Esophagus (tissue), 2 donors: ENCODE data around the gene NUP93. TPM values are rescaled to one million over a fixed set of nuclear protein-coding genes. Genes with fewer than 3 reads are reported as not detected.

Experiments used
- H3K27ac ChIP-seq, 2 donors: one replicate each; pipeline ENCODE4 v1.5.1; 2013; ENCODE audit warnings: low read depth in 2 of 2, mild to moderate bottlenecking in 2 of 2, inconsistent platforms in 1 of 2, low read length in 1 of 2, moderate library complexity in 1 of 2
- H3K27me3 ChIP-seq, 2 donors: one replicate each; pipeline ENCODE4 v1.6.1; 2013; ENCODE audit warnings: low read length in 2 of 2, control low read depth in 1 of 2, mild to moderate bottlenecking in 1 of 2; ENCODE audit not compliant: insufficient read depth in 2 of 2, control insufficient read depth in 1 of 2
- H3K36me3 ChIP-seq, 2 donors: one replicate each; pipeline ENCODE4 v1.6.1; 2013; ENCODE audit warnings: low read length in 1 of 2; ENCODE audit not compliant: control insufficient read depth in 2 of 2, insufficient read depth in 2 of 2
- H3K4me1 ChIP-seq, 2 donors: one replicate each; pipeline ENCODE4 v1.6.1; 2013; ENCODE audit warnings: low read length in 1 of 2; ENCODE audit not compliant: control insufficient read depth in 2 of 2, insufficient read depth in 2 of 2
- H3K4me3 ChIP-seq, 2 donors: one replicate each; pipeline ENCODE4 v1.5.1; 2013; ENCODE audit warnings: low read length in 2 of 2, mild to moderate bottlenecking in 2 of 2, low read depth in 1 of 2, moderate library complexity in 1 of 2
- H3K9me3 ChIP-seq, 2 donors: one replicate each; pipeline ENCODE4 v1.6.1; 2013; ENCODE audit warnings: mild to moderate bottlenecking in 2 of 2, low read depth in 1 of 2, low read length in 1 of 2, moderate library complexity in 1 of 2; ENCODE audit not compliant: control insufficient read depth in 2 of 2, insufficient read depth in 1 of 2
- WGBS, 2 donors: extraction: QIAGEN DNeasy Blood & Tissue Kit; methylation state at CpG; one replicate each; pipeline ENCODE4 v1.1.7; 2013; 5-methylcytosine and 5-hydroxymethylcytosine counted together
- polyA plus RNA-seq, 2 donors: library from polyadenylated mRNA; stranded (reverse); fragments of 200-250 nt; gene quantifications; one replicate each; pipeline ENCODE4 v1.2.3, GENCODE V29; 2013
- donor health status: healthy with polysubstance abuse.
- donor health status: Bipolar disorder and iron deficiency.

NUP93 gene
- polyA plus RNA-seq, 2 donors, result 36.0 to 38.0 TPM

- Histone ChIP-seq H3K4me1 (no peaks in the 10 kb centered on the region), H3K27me3 (no peaks in the 10 kb centered on the region), H3K36me3 (peaks cover 29 to 31% of the 10 kb centered on the region in 2 donors), H3K4me3 (no peak overlapping the region), H3K27ac (no peak overlapping the region), H3K9me3 (no peaks in the 10 kb centered on the region)
- 82 to 83% methylated on average over 2 of the region's 2 CpGs for WGBS, 2 donors
Measured at GRCh38 chr16:56835320-56835719, 105.4 kb downstream of the NUP93 start.

DNA sequence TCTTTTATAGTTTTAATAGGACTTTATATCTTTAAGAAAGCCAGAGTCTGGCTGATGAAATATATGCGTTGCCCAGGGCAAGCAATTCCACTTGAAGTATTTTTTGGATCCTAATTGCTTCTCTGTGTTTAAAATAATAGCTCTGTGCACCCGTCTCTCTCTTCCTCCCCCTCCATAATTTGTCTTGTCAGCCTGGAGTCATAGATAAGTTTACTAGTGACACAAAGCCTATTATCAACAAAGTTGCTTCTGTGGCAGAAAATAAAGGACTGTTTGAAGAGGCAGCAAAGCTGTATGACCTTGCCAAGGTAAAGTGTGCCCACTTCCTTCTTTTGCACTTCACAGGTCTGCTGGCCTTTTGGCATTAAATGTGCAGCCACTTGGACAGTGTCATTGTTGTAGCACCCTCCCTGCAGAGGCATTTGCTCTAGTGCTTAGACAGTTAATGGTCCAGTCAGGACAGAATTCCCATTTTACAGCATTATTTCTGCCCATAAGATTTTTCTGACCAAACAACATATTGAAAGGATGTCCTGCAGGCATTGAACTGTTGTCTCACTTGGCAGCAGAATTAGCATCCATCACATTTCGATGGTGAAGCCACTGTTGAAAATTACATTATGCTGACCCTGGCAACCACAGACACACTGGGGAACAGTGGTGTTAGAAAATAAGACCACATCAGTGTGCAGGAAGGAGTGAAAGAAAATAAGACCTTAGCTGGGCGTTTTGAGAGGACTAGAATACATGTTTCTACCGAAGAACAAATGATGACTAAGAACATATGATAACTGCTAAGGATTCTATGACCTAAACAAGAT, 106.7 kb downstream of the NUP93 start:
- H3K36me3 ChIP-seq, result peaks cover 29 to 31% of the 10 kb centered on the region in 2 donors
- H3K4me3 ChIP-seq, result no peak overlapping the region
- H3K27ac ChIP-seq, result no peak overlapping the region
- H3K9me3 ChIP-seq, result no peaks in the 10 kb centered on the region
- no peaks in the 10 kb centered on the region for H3K4me1 ChIP-seq
- no peaks in the 10 kb centered on the region for H3K27me3 ChIP-seq
- WGBS, 2 donors, result 70 to 73% methylated on average over 5 of the region's 5 CpGs

- H3K4me1 ChIP-seq, result no peaks in the 10 kb centered on the region
- no peaks in the 10 kb centered on the region for H3K9me3 ChIP-seq
- no peaks in the 10 kb centered on the region for H3K27me3 ChIP-seq
- H3K36me3 ChIP-seq, result peaks cover 21 to 27% of the 10 kb centered on the region in 2 donors
- 86 to 90% methylated on average over 9 of the region's 9 CpGs for WGBS, 2 donors
- H3K27ac ChIP-seq, result no peak overlapping the region
- H3K4me3 ChIP-seq, result no peak overlapping the region
Measured at GRCh38 chr16:56838622-56839337, 108.9 kb downstream of the NUP93 start.

- H3K4me1 ChIP-seq, result no peaks in the 10 kb centered on the region
- H3K36me3 ChIP-seq, result peaks cover 24 to 29% of the 10 kb centered on the region in 2 donors
- no peak overlapping the region for H3K27ac ChIP-seq
- H3K27me3 ChIP-seq, result no peaks in the 10 kb centered on the region
- 90 to 95% methylated on average over 2 of the region's 2 CpGs for WGBS, 2 donors
- no peaks in the 10 kb centered on the region for H3K9me3 ChIP-seq
- H3K4me3 ChIP-seq, result no peak overlapping the region
Measured at GRCh38 chr16:56841233-56841632, 111.3 kb downstream of the NUP93 start.

- Histone ChIP-seq H3K4me1 (no peaks in the 10 kb centered on the region), H3K36me3 (peaks cover 24 to 28% of the 10 kb centered on the region in 2 donors), H3K9me3 (no peaks in the 10 kb centered on the region), H3K27me3 (no peaks in the 10 kb centered on the region), H3K27ac (no peak overlapping the region), H3K4me3 (no peak overlapping the region)
- WGBS, 2 donors, result 96 to 97% methylated on average over 10 of the region's 10 CpGs
Measured at GRCh38 chr16:56841659-56842058, 111.7 kb downstream of the NUP93 start.

DNA sequence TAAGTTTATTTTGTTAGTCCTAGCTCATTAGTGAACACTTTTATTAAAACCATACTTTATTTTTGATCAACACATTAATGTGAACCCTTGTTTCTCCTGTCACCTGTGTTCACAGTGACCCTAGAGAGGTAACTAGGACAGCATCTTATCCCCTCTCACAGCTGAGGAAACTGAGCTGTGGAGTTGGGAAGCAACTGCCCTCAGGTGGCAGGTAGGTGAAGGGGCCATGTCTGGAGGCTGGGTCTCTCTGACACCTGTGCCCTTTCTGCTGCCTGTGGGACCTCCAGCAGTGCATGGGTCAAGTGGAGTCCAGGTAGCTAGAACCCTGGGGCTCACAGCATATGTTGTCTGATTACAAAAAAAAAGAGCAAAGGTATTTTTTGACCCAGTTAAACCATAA, 112.2 kb downstream of the NUP93 start:
- Histone ChIP-seq H3K9me3 (no peaks in the 10 kb centered on the region), H3K36me3 (peaks cover 24 to 26% of the 10 kb centered on the region in 2 donors), H3K27ac (no peak overlapping the region), H3K4me3 (no peak overlapping the region), H3K27me3 (no peaks in the 10 kb centered on the region), H3K4me1 (no peaks in the 10 kb centered on the region)

DNA sequence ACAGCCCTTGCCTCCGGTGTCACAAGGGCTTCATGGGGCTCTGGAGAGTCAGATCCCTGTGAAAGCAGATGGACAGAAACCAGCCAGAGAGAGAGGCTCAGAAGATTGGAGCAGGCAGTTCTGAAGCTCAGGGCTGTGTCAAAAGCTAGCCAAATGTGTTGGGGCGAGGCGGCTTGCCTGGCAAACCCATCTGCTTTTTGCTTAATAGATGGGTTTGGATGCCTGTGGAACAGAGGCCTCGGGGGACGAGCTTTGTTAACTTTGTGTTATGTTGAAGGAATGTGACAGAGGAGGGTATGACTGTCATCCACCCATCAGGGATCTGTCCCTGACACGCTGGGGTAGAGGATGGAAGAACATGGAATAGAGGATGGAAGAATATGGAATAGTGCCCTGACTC, 114.1 kb downstream of the NUP93 start:
- WGBS, 2 donors, result 91% methylated on average over 6 of the region's 6 CpGs
- Histone ChIP-seq H3K36me3 (peaks cover 13 to 21% of the 10 kb centered on the region in 2 donors), H3K4me1 (peaks cover 0 to 2% of the 10 kb centered on the region in 2 donors), H3K4me3 (no peak overlapping the region), H3K27me3 (no peaks in the 10 kb centered on the region), H3K9me3 (no peaks in the 10 kb centered on the region), H3K27ac (no peak overlapping the region)

DNA sequence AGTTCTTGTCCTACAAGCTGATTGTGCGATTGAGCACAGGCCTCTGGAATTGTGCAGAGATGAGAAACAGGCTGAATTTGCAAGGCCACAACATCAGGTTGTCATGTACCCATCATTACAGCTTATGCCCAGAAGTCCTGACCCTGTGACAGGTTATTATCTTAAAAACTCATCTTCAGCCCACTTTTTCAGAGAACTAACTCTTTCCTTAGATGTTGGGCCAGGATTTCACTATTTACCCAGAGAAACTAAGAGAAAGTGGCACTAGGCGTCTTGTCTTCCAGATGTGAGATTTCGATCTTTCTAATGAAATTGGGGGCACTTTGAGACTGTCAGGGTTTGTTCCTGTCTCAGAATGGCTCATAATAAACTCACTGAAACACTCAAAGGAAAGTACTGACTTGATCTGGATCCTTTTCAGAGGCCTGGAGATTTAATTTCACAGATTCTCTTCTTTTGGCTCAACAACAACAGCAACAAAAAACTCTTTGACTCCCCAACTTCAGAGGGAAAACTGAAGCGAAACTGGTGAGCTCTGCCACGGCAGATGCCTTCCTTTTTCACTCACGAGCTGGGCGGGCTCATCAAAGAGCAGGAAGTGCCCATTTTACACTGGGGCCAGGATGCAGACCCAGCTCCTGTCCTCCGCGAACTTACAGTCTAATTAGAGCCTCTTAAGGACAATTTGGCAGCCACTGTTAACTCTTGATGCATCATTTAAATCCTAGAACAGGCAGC, 117.4 kb downstream of the NUP93 start:
- Histone ChIP-seq H3K27me3 (no peaks in the 10 kb centered on the region), H3K27ac (no peak overlapping the region), H3K36me3 (peaks cover 13% of the 10 kb centered on the region in 2 donors), H3K9me3 (no peaks in the 10 kb centered on the region), H3K4me3 (no peak overlapping the region), H3K4me1 (peaks cover 0 to 3% of the 10 kb centered on the region in 2 donors)
- 64 to 65% methylated on average over 9 of the region's 9 CpGs for WGBS, 2 donors

DNA sequence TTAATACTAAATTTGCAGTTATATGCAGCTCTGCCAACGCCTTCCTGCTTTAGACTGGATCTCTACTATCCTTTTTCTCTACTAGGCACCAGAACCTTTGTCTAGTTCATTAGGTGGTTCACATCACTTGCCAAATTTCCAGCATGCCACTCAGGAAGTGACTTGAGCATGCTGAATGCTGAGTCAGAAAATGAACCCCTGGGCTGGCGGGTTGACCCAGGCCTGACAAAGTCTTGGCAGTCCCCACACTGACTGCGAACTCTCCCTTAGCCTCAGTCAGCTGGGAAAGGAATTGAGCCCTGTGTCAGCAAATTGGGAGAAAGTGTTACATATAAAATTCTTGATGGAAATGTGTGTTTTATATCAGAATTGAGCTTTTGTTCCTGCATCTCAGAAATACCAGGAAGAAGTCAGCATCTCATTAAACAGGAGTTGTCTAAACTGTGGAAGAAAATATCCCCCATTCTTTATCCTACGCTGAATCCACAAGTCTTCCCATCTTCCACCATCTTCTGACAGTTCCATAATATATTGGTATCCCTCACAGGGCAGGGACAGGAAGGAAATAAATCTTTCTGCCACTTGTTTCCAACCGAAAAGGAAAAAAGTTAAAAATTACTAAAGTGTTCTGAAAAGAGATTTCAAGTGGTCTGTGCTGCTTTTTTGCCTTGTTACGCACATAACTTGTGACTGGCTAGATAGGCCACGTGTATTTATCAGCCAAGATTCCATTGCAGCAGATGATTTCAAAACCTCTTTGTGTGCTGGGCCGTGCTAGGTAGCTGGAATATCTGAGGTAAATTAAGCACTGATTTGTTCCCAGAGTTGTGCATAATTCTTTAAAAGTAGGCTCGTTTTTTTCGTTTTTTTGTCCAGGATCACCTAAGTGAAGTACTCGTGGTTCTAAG, 118.4 kb downstream of the NUP93 start:
- peaks cover 0 to 3% of the 10 kb centered on the region in 2 donors for H3K4me1 ChIP-seq
- H3K36me3 ChIP-seq, result peaks cover 7 to 8% of the 10 kb centered on the region in 2 donors
- no peak overlapping the region for H3K4me3 ChIP-seq
- no peaks in the 10 kb centered on the region for H3K9me3 ChIP-seq
- H3K27me3 ChIP-seq, result no peaks in the 10 kb centered on the region
- 74 to 78% methylated on average over 11 of the region's 11 CpGs for WGBS, 2 donors
- H3K27ac ChIP-seq, result no peak overlapping the region
